Effector memory CD8-positive, alpha-beta T cell (primary cell): ENCODE measurements around the gene GLDC.

Experiments
- ATAC-seq: fragments of 150-1000 bp; cut with Tn5 transposase; replicated peaks from 2 replicates; pipeline ENCODE4 v1.10.0; 2021; ENCODE audit warnings: mild to moderate bottlenecking, moderate library complexity
- DNase-seq, 3 experiments: peaks; one replicate each; pipeline ENCODE4 v3.0.0; 2021
- H3K27ac Mint-ChIP-seq, 2 donors: one replicate each; pipeline ENCODE4 v1.8.0; 2022; ENCODE audit warnings: mild to moderate bottlenecking in 2 of 2, mixed read lengths in 2 of 2, moderate library complexity in 2 of 2
- H3K27me3 Mint-ChIP-seq, 2 donors: one replicate each; pipeline ENCODE4 v1.8.0; 2022; ENCODE audit warnings: mixed read lengths in 2 of 2
- H3K36me3 Mint-ChIP-seq: one replicate; pipeline ENCODE4 v1.8.0; 2022; ENCODE audit warnings: mild to moderate bottlenecking, moderate library complexity, mixed read lengths; ENCODE audit not compliant: insufficient read depth
- H3K4me1 Mint-ChIP-seq, 2 donors: one replicate each; pipeline ENCODE4 v1.8.0; 2022; ENCODE audit warnings: low read depth in 2 of 2, mixed read lengths in 2 of 2
- H3K4me3 Mint-ChIP-seq, 2 donors: one replicate each; pipeline ENCODE4 v1.8.0; 2022; ENCODE audit warnings: mild to moderate bottlenecking in 2 of 2, mixed read lengths in 2 of 2, moderate library complexity in 2 of 2
- H3K9me3 Mint-ChIP-seq, 2 donors: one replicate each; pipeline ENCODE4 v1.8.0; 2022; ENCODE audit warnings: mixed read lengths in 2 of 2

GLDC gene

DNA sequence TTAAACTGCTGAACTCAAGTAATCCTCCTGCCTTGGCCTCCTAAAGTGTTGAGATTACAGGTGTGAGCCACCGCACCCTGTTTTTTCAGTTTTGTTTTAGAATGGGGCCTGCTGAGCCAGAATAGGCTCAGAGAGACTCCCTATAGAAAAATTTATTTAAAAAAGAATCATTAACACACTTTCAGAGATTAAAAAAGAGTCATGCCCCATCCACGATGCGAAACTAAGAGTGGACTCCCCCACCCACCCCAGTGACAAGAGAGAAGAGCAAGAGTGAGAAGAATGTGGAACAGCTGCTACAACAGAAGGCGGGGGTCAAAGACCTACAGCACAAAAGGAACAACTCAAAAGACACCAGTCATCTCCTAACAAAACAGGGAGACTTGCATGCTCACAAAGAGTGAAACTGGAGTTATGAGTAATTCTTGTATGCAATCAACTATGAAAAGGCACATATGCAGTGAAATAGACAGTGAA lies 47.2 kb downstream of the GLDC start:
- no peak for DNase-seq

DNA sequence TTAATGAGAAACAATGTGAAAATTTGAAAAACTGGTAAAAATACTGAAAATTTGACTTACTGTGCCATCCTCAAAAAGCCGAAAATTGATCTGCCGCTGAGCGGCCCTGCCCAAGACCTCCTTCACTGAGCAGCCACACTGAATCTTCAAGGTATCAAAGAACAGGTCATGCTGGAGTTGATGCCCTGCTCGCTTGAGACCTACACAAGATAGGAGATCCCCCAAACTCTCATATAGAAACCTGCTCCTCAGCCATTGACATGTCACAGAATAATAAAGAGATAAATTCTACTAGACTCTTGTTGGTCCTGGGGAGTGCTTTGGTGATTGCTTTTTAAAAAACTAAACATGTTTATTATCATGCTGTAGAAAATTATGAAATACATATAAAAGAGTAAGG lies 52.7 kb downstream of the GLDC start:
- no peaks in the 10 kb centered on the region for H3K36me3 Mint-ChIP-seq
- no peak for ATAC-seq
- H3K4me3 Mint-ChIP-seq: no peak overlapping the region

More for the DNA sequence above, 47.2 kb downstream of the GLDC start:
- ATAC-seq: no peak
- Mint-ChIP-seq H3K4me1 (no peaks in the 10 kb centered on the region), H3K9me3 (no peaks in the 10 kb centered on the region), H3K36me3 (no peaks in the 10 kb centered on the region), H3K4me3 (no peak overlapping the region), H3K27me3 (no peaks in the 10 kb centered on the region), H3K27ac (no peak overlapping the region)

DNA sequence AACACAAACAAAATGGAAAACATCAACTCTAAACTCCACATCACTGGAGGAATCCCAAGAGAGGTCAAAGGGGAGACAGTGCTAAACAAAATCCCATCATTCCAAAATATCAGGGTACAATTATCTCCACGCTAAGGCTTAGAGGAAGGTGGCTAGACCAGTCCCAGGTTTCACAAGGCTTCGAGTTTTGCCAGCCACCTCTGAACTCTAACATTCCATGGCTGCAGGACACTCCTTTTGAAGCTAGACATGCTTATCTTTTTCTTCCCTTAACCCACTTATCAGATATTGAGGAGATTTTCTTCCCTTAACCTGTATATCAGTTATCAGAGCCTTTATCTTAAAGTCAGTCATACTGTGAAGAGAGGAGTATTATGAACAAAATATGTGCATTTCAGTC lies 53.3 kb downstream of the GLDC start:
- no peak overlapping the region for H3K27ac Mint-ChIP-seq

More for the DNA sequence above, 52.7 kb downstream of the GLDC start:
- H3K9me3 Mint-ChIP-seq: no peaks in the 10 kb centered on the region
- no peaks in the 10 kb centered on the region for H3K4me1 Mint-ChIP-seq
- H3K27ac Mint-ChIP-seq: no peak overlapping the region
- H3K27me3 Mint-ChIP-seq: peaks cover 0 to 7% of the 10 kb centered on the region in 2 donors
- no peak for DNase-seq

DNA sequence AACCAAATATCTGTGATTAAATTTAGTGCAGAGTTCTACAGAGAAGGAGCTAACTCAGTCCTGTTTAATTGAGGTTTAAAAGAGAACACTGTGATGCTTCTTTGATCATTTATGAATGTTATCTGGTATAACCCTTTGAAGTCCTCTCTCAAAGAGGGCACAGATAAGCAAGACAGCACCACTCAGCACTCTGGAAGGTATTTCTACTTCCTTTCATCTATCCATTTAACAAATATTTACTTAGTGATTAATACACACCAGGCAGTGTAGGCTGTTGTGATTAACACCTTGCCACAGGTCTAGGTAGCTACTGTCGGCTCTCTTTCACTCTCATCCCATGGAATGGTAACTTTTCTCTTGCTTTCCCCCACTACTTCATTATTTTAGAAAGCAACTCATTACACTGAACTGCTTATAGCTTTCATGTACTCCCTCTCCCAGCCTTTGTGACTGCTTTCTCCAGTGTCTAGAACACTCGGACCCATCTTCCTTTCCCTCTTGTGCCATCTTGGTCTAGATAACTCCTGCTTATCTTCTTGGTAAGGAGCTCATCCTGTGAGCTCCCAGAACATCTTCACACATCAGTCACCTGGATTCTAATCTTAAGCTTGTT lies 54.7 kb downstream of the GLDC start:
- Mint-ChIP-seq H3K9me3 (no peaks in the 10 kb centered on the region), H3K4me3 (no peak overlapping the region), H3K27me3 (peaks cover 0 to 7% of the 10 kb centered on the region in 2 donors), H3K4me1 (no peaks in the 10 kb centered on the region), H3K36me3 (no peaks in the 10 kb centered on the region), H3K27ac (peak overlapping the region in 1 of 2 donors; percentile 61)
- DNase-seq (no peak), ATAC-seq (no peak)

More for the DNA sequence above, 53.3 kb downstream of the GLDC start:
- ATAC-seq: no peak
- H3K27me3 Mint-ChIP-seq: peaks cover 0 to 7% of the 10 kb centered on the region in 2 donors
- H3K36me3 Mint-ChIP-seq: no peaks in the 10 kb centered on the region
- H3K4me1 Mint-ChIP-seq: no peaks in the 10 kb centered on the region
- H3K4me3 Mint-ChIP-seq: no peak overlapping the region
- no peak for DNase-seq
- no peaks in the 10 kb centered on the region for H3K9me3 Mint-ChIP-seq

DNA sequence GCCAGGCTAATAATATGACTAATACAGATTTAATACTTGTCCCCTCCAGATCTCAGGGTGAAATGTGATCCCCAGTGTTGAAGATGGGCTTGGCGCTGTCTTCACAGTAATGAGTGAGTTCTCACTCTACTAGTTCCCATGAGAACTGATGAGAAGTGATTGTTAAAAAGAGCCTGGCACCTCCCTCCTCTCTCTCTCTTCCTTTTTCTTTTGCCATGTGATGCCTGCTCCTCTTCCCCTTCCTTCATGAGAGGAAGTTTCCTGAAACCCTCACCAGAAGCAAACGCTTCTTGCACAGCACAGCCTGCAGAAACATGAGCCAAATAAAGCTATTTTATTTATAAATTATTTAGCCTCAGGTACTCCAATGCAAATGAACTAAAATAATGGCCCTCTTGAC lies 55.2 kb downstream of the GLDC start:
- no peak overlapping the region for H3K27ac Mint-ChIP-seq
- ATAC-seq (no peak), DNase-seq (no peak)
- H3K36me3 Mint-ChIP-seq: no peaks in the 10 kb centered on the region
- H3K4me3 Mint-ChIP-seq: no peak overlapping the region
- no peaks in the 10 kb centered on the region for H3K4me1 Mint-ChIP-seq
- no peaks in the 10 kb centered on the region for H3K9me3 Mint-ChIP-seq
- peaks cover 0 to 7% of the 10 kb centered on the region in 2 donors for H3K27me3 Mint-ChIP-seq

DNA sequence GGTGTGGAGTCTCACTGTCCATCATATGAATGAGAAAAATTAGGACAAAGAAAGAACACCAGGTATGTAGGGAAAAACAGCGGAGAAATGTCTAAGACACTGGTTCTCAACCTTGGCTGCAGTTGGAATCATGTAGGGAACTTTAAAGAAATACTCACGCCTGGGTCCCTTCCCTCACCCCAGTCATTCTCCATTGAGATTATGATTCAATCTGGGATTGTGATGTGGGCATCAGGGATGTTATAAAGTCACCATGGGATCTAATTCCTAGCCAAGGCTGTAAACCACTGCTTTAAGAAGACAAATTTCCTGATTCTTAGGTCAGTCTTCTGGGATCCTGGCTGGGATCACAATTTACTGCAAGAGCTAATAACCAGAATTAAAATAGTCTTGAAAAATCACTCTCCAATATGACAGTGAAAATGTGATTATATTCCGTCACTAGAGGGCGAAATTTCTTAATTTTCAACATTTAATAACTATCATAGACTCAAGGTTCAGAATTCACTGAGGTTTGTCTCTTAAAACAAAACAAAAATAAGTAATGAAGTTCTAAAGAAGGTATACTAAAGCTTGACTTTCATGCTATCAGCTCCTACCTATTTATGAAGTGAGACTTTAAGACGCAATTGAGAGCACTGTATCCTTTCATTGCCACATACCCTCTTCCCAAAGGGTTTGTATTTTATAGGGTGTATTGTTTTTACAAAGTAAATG lies 60.5 kb downstream of the GLDC start:
- Mint-ChIP-seq H3K27me3 (peaks cover 7 to 17% of the 10 kb centered on the region in 2 donors), H3K4me1 (no peaks in the 10 kb centered on the region), H3K36me3 (no peaks in the 10 kb centered on the region), H3K27ac (no peak overlapping the region), H3K9me3 (no peaks in the 10 kb centered on the region), H3K4me3 (no peak overlapping the region)
- ATAC-seq: peak; percentile 43
- no peak for DNase-seq

DNA sequence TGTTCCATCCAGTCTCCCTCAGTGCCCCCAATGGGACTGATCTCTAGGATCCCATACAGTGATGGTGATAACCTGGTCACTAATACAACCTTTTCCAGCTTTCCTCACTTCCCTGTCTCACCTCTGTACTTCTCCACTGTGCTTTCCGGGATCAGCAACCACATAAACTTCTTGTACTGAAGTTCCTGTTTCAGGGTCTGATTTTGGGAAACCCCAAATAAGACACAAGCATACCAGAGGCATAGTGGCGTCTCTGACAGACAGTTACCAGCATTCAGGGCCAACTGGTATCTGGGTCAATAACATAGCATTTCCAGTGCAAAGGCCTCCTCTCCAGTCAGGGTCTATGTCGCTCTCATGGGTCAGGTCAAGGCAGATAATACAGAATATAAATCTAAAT lies 64.3 kb downstream of the GLDC start:
- H3K4me3 Mint-ChIP-seq: no peak overlapping the region
- H3K36me3 Mint-ChIP-seq: no peaks in the 10 kb centered on the region
- no peak overlapping the region for H3K27ac Mint-ChIP-seq
- H3K4me1 Mint-ChIP-seq: peaks cover 0 to 1% of the 10 kb centered on the region in 2 donors
- DNase-seq (no peak), ATAC-seq (no peak)
- peaks cover 20 to 38% of the 10 kb centered on the region in 2 donors for H3K27me3 Mint-ChIP-seq
- no peaks in the 10 kb centered on the region for H3K9me3 Mint-ChIP-seq

DNA sequence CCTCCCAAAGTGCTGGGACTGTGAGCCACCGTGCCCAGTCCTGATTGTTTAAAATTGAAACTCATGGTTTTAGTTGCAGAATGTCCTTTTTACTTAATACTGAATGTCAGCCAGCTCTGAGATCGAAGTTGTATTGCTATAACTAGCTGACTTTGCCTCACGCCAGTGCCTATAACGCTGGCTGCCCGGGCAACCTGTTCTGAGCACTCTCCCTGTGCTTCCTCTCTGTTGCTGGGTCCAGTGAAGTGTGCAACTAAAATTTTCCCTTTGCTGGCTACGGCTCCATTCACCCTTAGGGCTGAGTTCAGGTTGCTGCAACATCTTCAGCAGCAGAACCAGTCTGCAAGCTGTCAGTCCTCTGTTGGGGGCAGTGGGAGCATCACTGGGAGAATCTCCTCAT lies 65.9 kb downstream of the GLDC start:
- Mint-ChIP-seq H3K9me3 (no peaks in the 10 kb centered on the region), H3K27me3 (peaks cover 20 to 48% of the 10 kb centered on the region in 2 donors), H3K4me1 (peaks cover 0 to 1% of the 10 kb centered on the region in 2 donors), H3K4me3 (no peak overlapping the region), H3K27ac (no peak overlapping the region), H3K36me3 (no peaks in the 10 kb centered on the region)
- DNase-seq (no peak), ATAC-seq (no peak)

DNA sequence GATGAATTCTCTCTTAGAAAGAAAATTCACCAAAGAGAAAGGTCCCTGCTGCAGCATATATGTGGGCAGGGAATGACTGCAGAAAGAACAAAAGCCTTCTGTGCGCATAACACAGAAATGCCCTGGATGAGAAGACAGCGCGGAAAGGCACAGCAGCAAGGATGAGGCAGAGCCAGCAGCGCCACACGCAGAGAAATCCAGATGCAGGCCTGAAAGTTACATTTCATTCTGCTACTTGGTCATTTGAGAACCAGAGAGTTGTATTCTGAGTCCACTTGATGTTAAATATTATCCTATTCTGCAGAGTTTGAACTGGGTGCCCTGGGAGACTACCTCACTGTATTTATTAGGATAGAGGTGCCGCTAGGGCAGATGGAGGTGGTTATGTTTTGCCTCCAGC lies 68.5 kb downstream of the GLDC start:
- Mint-ChIP-seq H3K4me1 (peaks cover 0 to 1% of the 10 kb centered on the region in 2 donors), H3K4me3 (no peak overlapping the region), H3K27me3 (peaks cover 39 to 74% of the 10 kb centered on the region in 2 donors), H3K9me3 (no peaks in the 10 kb centered on the region), H3K27ac (no peak overlapping the region), H3K36me3 (no peaks in the 10 kb centered on the region)
- DNase-seq (no peak), ATAC-seq (no peak)

DNA sequence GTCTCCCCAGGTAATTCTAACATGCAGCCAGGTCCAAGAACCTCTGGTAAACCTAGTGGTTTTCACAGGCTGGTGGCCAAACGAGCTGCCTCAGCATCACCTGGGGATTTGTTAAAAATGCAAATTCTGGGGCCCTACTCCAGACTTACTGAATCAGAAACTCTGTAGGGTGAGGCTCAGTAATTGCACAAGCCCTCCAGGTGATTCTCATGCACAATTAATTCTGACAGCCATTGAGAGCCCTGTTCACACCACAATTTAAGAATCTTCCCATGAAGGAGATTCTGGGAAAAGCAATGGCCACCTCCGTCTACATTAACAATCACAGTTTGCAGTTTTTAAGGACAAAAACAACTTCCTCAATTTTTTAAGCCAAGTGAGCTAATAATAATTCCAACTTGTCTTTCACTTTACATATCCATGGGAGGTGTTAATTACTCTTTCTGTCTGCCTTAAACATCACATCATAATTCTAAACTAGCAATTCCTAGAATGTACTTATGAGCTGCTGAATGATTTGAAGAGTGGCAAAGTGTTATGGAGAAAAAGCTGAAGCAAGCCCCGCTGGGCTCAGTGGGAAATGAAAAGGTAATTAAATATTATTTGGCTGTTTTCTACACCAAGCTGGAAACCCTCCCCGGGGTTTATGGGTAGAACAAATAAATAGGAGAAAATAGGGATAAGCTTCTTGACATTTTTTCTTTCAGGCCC lies 70.0 kb downstream of the GLDC start:
- no peak for DNase-seq

DNA sequence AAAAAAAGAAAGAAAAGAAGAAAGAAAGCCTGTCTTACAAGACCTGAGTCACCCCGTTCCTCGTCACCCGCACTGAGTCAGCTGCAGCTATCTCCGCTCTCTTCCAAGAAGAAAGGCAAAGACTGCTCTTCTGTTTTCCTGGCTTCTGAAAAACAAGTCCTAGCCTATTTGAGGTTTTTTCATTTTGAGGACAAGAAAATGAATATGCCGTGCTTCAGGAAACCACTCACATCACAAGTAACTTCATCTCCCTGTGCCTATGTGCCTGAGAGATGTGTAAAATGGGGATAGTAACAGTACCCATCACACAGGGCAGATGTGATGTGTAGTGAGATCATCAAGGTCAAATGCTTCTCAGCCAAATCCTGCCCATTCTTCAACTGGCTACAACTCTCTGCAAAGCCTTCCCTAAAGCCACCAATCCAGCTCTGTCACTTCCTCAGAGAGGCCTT lies 78.4 kb downstream of the GLDC start:
- H3K36me3 Mint-ChIP-seq: no peaks in the 10 kb centered on the region
- peak; percentile 19 for ATAC-seq
- peaks cover 0 to 2% of the 10 kb centered on the region in 2 donors for H3K4me1 Mint-ChIP-seq
- no peak for DNase-seq
- H3K9me3 Mint-ChIP-seq: no peaks in the 10 kb centered on the region
- no peak overlapping the region for H3K4me3 Mint-ChIP-seq
- H3K27ac Mint-ChIP-seq: no peak overlapping the region
- H3K27me3 Mint-ChIP-seq: peaks cover 10 to 13% of the 10 kb centered on the region in 2 donors

More for the DNA sequence above, 70.0 kb downstream of the GLDC start:
- ATAC-seq: no peak
- no peaks in the 10 kb centered on the region for H3K36me3 Mint-ChIP-seq
- peaks cover 0 to 1% of the 10 kb centered on the region in 2 donors for H3K4me1 Mint-ChIP-seq
- peaks cover 44 to 73% of the 10 kb centered on the region in 2 donors for H3K27me3 Mint-ChIP-seq
- H3K9me3 Mint-ChIP-seq: no peaks in the 10 kb centered on the region
- H3K27ac Mint-ChIP-seq: no peak overlapping the region
- no peak overlapping the region for H3K4me3 Mint-ChIP-seq

DNA sequence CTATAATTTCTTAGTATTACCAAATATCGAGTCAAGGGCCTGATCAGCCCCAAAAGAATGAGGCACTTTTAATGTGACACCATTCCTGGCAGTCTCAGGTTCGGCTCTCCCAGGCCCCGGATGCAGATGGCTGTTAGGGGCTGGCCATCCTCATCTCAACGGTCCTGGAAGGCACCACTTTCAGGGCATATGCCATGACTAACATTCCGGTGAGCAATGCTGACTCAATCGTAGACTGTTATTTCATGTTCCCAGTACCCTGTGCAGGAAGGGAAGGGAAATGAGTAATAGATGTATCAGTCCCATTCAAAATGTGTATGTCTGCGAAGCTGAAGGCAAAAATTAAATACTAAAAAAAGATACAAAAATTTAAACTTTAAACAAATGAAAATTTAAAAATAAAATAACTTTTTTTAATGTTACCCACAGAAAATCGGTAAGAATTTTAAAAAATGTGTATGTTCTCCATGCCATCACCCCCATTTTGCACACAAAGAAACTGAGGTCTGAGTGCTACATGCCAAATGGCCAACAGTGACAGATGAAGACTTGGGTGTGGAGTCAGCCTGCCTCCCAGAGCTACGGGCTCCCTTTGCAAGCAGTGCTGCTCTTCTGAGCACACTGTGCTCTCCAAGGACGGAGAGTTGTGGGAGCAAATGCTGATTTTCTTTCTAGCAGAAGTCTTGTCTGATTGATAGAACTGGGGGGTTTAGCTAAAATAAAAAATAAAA lies 79.0 kb downstream of the GLDC start:
- ATAC-seq (peak; percentile 29), DNase-seq (no peak)
- Mint-ChIP-seq H3K27me3 (peaks cover 7 to 8% of the 10 kb centered on the region in 2 donors), H3K4me1 (peaks cover 0 to 2% of the 10 kb centered on the region in 2 donors), H3K4me3 (no peak overlapping the region), H3K27ac (no peak overlapping the region), H3K9me3 (no peaks in the 10 kb centered on the region), H3K36me3 (no peaks in the 10 kb centered on the region)

DNA sequence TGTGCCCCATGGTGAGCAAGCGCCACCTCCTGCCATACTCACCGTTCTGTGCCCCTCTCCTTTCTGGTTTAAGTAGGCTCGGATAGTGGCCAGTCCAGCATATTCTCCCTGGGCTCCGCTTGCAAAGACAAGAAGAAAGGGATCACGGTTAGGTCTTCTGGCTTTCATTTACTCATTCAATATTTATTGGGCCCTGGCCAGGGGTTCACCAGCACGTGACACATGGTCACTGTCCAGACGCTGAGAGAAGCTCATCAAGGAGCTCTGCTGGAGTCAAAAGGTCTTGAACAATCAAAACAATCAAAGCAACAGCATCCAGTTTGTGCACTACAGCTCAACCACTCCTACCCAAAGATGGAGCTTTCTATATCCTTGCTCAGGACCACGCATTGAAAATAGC lies 80.2 kb downstream of the GLDC start:
- Mint-ChIP-seq H3K27me3 (no peaks in the 10 kb centered on the region), H3K4me1 (peaks cover 0 to 2% of the 10 kb centered on the region in 2 donors), H3K36me3 (no peaks in the 10 kb centered on the region), H3K27ac (no peak overlapping the region), H3K9me3 (no peaks in the 10 kb centered on the region), H3K4me3 (no peak overlapping the region)
- ATAC-seq (no peak), DNase-seq (no peak)
